HG03045 (cell line): ENCODE results near the gene CLDN9.
A peak's percentile ranks its signal among the peaks of the same experiment; 100 is the strongest.

ENCODE experiments used
- ATAC-seq: cut with Tn5 transposase; IDR thresholded peaks from one replicate; pipeline ENCODE4 v1.9.1; 2021; ENCODE audit warnings: mild to moderate bottlenecking, moderate library complexity; ENCODE audit not compliant: unreplicated experiment

Gene CLDN9

GRCh38 chr16:2992383-2993081 is 20.2 kb upstream of the CLDN9 start:
- no peak for ATAC-seq

GRCh38 chr16:2996298-2996697 is 16.4 kb upstream of the CLDN9 start:
- no peak for ATAC-seq

DNA sequence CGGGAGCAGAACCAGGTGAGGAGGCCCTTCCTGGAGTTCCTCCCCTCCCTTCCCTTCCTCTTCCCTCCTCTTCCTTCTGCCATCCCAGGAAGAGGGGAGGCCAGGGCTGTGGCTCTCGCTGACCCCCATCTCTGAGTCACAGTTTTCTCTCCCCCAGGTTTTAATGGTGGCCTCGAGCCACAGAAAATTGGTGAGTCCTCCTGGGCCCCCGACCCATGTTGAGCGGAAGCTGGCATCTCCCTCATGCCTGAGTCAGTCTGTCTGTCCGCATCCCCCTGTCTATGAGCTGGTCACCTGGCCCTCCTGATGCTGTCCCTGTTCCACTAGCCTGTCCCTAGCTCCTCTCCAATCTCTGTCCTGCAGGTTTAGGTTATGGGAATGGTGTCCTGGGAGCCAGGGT is 12.8 kb upstream of the CLDN9 start:
- ATAC-seq, result no peak

- ATAC-seq, result no peak
Observed at GRCh38 chr16:3000540-3000939, 12.2 kb upstream of the CLDN9 start.

DNA sequence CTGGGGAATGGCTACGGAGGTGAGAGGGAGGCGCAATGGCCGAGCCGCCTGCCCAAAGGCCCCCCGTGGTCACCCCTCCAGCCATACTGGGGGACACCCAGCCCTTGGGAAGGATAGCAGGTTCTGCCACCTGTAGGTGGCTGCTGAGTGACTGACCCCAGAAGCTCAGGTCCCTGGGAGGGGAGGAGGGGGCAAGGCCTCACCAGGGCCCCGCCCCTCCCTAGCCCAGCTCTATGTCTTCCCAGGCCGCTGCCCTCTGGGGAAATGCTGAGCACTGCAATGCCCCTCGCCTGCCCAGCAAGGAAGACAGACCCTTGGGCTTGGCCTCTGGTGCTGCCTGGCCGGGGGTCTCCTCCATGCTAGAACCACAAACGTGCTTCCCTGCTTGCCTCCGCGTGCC is 11.4 kb upstream of the CLDN9 start:
- no peak for ATAC-seq

GRCh38 chr16:3003582-3004270 is 9.0 kb upstream of the CLDN9 start:
- peak; percentile 96 for ATAC-seq

DNA sequence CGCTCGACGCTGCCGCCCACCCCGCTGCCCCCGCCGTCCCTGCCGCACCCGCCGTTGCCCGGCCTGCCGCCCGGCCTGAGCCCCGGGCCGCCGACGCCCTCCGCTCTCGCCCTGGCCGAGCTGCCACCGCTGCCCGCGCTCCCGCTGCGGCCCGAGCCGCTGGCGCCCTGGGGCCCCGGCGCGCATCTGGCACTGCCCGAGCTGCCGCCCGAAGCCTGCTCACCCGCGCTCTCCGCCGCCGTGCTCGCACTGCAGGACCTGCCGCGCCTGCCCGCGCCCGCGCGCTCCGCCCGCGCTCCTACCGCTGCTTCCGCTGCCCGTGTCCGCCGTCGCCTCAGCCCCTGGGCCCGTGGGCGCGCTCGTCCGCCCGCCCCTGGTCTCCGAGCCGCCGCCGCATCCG is 8.4 kb upstream of the CLDN9 start:
- ATAC-seq, result peak; percentile 18

GRCh38 chr16:3004781-3005284 is 7.9 kb upstream of the CLDN9 start:
- no peak for ATAC-seq

DNA sequence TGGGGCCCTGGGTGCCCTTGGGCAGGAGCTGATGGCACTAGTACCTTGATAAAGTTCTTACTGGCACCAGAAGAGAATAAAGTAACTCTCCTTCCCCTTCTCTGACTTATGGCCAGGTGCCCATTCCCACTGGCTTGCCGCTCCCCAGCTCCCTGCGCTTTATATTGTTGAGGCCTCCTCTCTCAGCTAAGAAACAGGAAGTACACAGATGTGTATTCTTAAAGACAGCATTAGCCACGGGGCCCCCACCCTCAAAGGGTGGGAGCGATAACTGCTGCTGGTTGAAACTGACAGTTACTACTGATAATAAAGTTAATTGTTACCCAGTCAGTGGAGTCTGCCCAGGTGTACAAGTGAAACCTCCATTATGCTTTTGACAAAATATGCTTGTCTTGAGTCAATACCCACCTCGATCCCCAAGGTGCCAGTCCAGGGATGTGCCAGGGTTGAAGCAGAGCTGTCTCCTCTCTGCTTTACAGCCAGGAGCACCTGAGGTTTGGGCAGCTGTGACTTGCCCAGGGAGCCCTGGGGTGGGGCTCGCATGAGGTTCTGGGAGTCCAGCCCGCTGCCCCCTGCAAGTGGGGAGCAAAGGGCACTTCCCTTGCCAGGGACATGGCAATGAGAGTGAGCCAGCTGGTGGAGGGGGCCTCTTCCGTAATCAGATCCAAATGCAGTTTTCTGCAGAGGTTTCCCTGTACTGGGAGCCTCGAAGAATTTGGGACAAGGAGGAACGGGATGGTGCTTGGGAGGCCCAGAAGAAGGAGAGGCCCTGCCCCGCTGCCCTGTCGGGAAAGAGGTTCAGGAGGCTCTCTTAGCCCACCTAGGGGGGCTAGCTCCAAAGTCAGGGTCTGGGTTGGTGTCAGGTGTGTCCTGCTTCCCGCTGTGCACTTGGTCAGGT is 5.4 kb upstream of the CLDN9 start:
- ATAC-seq, result no peak

GRCh38 chr16:3007957-3008689 is 4.6 kb upstream of the CLDN9 start:
- no peak for ATAC-seq

- no peak for ATAC-seq
Observed at GRCh38 chr16:3008690-3009037, 4.1 kb upstream of the CLDN9 start.

DNA sequence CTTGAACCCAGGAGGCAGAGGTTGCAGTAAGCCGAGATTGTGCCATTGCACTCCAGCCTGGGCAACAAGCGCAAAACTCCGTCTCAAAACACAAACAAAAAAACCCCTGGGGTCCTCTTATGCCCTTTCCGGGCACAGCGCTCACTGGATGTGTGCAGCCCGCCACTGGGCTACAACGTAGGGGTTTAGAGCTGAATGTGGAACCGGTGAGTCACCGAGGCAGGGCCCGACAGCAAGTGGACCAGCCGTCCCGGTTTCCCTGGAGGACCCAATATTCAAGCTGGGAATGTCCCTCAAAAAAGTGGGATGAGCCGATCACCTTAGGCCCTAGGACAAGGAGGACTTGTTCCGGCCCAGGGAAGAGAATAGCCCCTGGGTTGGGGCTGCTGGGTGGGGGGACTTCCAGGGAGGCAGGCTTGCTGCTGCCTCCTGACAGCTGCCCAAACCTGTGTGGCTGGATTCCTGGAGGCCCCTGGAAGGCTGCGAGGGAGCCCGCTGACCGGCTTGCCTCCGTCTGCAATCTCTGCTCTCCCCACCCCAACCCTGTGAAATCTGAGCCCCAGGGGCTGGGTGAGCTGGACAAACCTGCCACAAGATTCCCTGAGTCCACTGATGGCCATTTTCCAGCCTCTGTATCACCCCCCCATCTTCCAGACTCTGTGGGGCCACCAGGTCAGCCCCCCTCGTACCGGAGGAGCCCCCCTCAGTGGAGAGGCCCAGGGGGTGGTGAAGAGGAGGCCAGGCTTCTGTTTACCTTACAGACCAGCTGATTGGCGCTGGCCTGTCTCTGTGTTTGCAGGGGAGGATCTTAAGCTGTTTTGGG is 2.9 kb upstream of the CLDN9 start:
- ATAC-seq, result no peak

- no peak for ATAC-seq
Observed at GRCh38 chr16:3010510-3010909, 2.2 kb upstream of the CLDN9 start.

- no peak for ATAC-seq
Observed at GRCh38 chr16:3012246-3012645, 477 bp upstream of the CLDN9 start.

GRCh38 chr16:3013491-3013951 is 798 bp downstream of the CLDN9 start:
- ATAC-seq, result no peak

DNA sequence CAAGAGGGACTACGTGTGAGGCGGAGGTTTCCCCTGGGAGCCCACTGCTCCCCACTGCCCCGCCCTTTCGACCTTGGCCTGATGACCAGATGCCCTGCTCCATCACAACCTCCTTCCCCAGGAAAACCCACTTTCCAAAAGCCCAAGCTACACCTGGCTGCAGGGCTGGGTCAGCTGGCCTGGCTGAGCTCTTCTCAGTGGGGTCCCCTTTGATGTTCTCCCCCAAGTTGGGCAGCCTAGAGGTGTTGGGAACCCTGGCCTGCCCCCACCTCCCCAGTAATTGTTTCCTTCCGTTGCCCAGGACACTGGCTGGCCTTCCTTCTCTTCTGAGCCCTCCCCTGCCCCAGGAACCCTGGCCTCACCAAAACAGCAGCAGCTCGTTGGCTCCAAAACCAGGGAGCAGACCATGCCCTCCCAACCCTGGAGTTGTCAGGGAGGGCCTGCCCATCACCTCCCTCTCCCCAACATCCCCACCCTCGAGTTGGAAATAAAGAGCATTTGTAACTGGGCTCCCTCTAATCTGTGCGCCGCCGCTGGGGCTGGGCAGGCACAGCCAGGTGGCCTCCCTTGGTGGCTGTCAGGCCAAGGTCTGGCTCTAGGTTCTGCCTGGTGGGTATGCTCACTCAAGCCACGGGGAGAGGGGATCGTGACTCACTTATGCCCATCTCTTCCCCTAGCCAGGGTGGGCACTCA is 1.4 kb downstream of the CLDN9 start:
- no peak for ATAC-seq

DNA sequence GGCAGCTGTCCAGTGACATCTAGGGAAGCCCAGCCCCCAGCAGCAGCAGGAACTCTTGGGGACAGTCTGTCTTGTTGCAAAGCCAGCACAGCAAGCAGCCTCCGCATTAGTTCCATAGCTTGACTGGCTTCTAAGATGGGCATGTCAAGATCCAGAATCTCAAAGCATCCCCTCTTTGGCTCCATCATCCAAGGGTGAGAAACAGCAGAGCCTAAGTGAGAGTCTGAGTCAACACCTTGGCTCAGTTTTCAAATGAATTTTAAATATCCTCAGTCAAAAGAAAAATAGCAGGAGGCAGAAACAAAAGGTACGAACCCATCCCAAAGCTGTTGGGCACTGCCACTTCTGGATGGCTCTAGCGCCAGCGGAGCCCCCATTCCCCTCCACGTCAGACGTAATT is 2.2 kb downstream of the CLDN9 start:
- ATAC-seq, result no peak

DNA sequence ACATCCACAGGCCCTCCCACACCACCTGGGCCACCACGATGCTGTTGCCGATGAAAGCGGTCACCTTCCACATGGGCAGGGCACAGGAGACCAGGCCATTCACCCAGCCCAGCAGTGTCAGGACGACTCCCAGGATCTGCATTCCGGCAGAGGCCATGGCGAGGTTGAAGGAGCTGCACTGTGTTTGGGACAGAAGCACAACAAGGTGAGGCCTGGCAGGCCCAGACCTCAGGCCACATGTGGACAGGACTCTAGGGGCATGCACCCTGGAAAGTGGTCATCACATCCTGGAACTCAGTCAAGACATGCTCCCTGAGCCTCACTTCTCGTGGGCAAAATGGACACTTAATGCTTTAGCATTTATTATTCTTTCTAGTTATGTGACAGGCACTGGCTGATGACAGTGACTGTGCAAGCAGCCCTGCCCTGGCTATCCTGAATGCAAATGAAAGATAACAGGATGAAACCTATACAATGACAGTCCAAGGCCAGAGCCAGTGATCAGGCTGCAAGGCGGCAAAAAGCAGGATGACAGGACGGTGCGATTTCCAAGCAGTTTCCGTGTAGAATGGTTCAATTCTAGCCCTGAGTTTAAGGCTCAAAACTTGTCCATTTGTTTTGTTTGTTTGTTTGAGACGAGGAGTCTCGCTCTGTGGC is 3.3 kb downstream of the CLDN9 start:
- ATAC-seq, result no peak

- ATAC-seq, result no peak
Observed at GRCh38 chr16:3017344-3017743, 4.6 kb downstream of the CLDN9 start.
